Peyer's patch (tissue), 4 donors: ENCODE data around the gene MYO3A. TPM values are rescaled to one million over a fixed set of nuclear protein-coding genes. Genes with fewer than 3 reads are reported as not detected.

Experiments used
- DNase-seq, 3 donors: peaks; one replicate each; pipeline ENCODE4 v3.0.0-alpha.2; 2017 to 2019
- H3K27ac ChIP-seq, 4 donors: fragments of 200-600 bp; sonication (generic); one replicate each; pipeline ENCODE4 v1.5.1; 2016 to 2019
- H3K27me3 ChIP-seq, 2 donors: fragments of 200-600 bp; sonication (generic); one replicate each; pipeline ENCODE4 v1.5.1; 2019
- H3K36me3 ChIP-seq, 3 donors: fragments of 200-600 bp; sonication (generic); one replicate each; pipeline ENCODE4 v1.5.1; 2016 to 2019
- H3K4me1 ChIP-seq, 4 donors: fragments of 200-600 bp; sonication (generic); one replicate each; pipeline ENCODE4 v1.5.1; 2016 to 2019
- H3K4me3 ChIP-seq, 4 donors: fragments of 200-600 bp; sonication (generic); 1 replicate in 3 of 4; 2 replicates in 1 of 4; pipeline ENCODE4 v1.5.1; 2016 to 2019; ENCODE audit warnings: mild to moderate bottlenecking in 1 of 4
- H3K9me3 ChIP-seq, 4 donors: fragments of 200-600 bp; sonication (generic); one replicate each; pipeline ENCODE4 v1.5.1; 2016 to 2019; ENCODE audit warnings: mild to moderate bottlenecking in 1 of 4
- POLR2A ChIP-seq, 2 donors: fragments of 450-650 bp; IDR thresholded peaks; one replicate each; pipeline ENCODE4 v1.5.1; 2017; ENCODE audit warnings: antibody characterized with exemption in 2 of 2, mild to moderate bottlenecking in 2 of 2, moderate library complexity in 2 of 2
- total RNA-seq, 4 donors: library from RNA; depleted of rRNA; stranded (reverse); fragments of >200 nt; gene quantifications; one replicate each; pipeline ENCODE4 v1.1.0, GENCODE V29; 2016
- TF ChIP-seq, protein P1 (sequence below), 6 experiments: fragments of 450-650 bp in 4 of 6; fragments of 200-600 bp in 2 of 6; sonication (generic) in 1 of 6; IDR thresholded peaks; one replicate each; pipeline ENCODE4 v1.5.1; 2017 to 2019; ENCODE audit warnings: antibody characterized with exemption in 6 of 6, mild to moderate bottlenecking in 3 of 6, moderate library complexity in 1 of 6

The MYO3A gene
- total RNA-seq, 4 donors from 2014 or later: 0.13 to 1.7 TPM; not detected in 2

DNA sequence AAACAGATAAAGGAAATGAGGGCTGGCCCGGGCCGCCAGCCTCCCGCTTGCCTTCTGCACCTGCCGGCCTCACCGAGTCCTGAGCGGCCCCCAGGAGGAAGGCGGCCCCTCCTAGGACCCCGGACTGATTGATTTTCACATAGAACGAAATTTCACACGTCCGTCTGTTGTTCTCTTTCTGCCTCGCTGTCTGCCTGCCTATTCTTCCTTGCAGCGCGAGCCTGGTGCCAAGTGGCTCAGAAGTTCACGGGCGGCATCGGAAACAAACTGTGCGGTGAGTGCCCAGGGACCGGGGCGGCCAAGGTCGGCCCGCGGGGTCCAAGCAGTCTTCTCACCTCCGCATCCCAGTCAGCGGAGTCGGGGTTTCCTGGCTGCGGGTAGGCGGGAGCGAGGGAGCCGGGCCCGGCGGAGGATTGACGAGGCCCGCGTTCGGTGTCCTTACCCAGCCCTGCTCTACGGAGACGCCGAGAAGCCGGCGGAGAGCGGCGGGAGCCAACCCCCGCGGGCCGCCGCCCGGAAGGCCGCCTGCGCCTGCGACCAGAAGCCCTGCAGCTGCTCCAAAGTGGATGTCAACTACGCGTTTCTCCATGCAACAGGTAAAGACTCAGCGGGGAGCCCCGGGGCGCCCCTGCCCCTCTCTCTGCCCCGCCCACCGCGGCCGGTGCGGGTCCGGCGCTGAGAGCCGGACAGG is 283.5 kb downstream of the MYO3A start:
- TF ChIP-seq, protein P1, sequence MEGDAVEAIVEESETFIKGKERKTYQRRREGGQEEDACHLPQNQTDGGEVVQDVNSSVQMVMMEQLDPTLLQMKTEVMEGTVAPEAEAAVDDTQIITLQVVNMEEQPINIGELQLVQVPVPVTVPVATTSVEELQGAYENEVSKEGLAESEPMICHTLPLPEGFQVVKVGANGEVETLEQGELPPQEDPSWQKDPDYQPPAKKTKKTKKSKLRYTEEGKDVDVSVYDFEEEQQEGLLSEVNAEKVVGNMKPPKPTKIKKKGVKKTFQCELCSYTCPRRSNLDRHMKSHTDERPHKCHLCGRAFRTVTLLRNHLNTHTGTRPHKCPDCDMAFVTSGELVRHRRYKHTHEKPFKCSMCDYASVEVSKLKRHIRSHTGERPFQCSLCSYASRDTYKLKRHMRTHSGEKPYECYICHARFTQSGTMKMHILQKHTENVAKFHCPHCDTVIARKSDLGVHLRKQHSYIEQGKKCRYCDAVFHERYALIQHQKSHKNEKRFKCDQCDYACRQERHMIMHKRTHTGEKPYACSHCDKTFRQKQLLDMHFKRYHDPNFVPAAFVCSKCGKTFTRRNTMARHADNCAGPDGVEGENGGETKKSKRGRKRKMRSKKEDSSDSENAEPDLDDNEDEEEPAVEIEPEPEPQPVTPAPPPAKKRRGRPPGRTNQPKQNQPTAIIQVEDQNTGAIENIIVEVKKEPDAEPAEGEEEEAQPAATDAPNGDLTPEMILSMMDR (IDR thresholded peaks at IDR 0.05): no peak
- no peak for TF ChIP-seq POLR2A (IDR thresholded peaks at IDR 0.05)
- no peaks in the 10 kb centered on the region for H3K36me3 ChIP-seq
- peaks cover 0 to 45% of the 10 kb centered on the region in 2 donors for H3K27me3 ChIP-seq
- DNase-seq: no peak
- peaks cover 0 to 5% (median 0%) of the 10 kb centered on the region in 4 donors for H3K9me3 ChIP-seq
- H3K4me1 ChIP-seq: peaks cover 0 to 13% (median 6%) of the 10 kb centered on the region in 4 donors
- H3K27ac ChIP-seq: no peak overlapping the region
- H3K4me3 ChIP-seq: no peak overlapping the region

DNA sequence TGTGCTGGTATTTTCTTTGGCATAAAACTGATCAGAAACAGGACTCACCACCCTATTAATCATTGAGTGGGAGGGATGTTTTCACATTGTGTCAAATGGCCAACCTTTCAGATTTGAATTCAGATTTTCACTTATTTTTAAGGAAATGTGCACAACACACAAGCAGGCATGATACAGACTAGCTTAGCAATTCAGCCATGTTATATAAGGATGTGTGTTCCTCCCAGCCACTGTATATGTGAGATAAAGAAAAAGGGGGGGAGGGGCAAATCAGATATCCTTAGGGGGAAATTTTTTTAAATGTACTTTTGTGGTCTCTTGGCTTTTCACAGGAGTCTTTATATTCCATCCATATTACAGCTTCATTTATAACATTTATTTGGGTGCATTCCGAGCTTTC is 285.6 kb downstream of the MYO3A start:
- H3K9me3 ChIP-seq: peaks cover 0 to 5% (median 0%) of the 10 kb centered on the region in 4 donors
- H3K4me1 ChIP-seq: peaks cover 0 to 13% (median 6%) of the 10 kb centered on the region in 4 donors
- H3K4me3 ChIP-seq: no peak overlapping the region
- H3K27ac ChIP-seq: no peak overlapping the region
- no peak for TF ChIP-seq POLR2A (IDR thresholded peaks at IDR 0.05)
- TF ChIP-seq, protein P1 (IDR thresholded peaks at IDR 0.05): no peak
- DNase-seq: no peak
- peaks cover 0 to 42% of the 10 kb centered on the region in 2 donors for H3K27me3 ChIP-seq
- H3K36me3 ChIP-seq: no peaks in the 10 kb centered on the region

DNA sequence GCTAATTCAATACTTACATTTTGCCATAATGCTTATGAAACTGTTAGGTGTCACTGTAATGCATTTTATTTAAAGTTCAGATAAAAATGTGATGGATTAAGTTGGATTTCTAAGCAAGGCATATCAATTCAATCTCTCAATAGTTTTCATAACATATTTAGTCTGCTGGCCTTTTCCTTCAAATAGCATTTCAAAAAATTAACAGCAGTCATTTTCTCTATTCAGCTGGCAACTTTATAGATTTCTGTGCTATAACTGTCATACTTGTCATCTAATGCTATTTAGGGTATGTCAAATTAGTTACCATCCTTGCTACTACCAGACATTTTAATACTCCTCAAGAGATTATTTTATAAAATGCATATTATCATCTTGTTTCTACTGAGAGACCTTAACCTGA is 286.9 kb downstream of the MYO3A start:
- Histone ChIP-seq H3K4me1 (peaks cover 0 to 12% (median 4%) of the 10 kb centered on the region in 4 donors), H3K27ac (no peak overlapping the region), H3K36me3 (no peaks in the 10 kb centered on the region), H3K9me3 (peaks cover 0 to 5% (median 0%) of the 10 kb centered on the region in 4 donors), H3K4me3 (no peak overlapping the region), H3K27me3 (peaks cover 0 to 38% of the 10 kb centered on the region in 2 donors)
- TF ChIP-seq, protein P1 (IDR thresholded peaks at IDR 0.05): no peak
- no peak for TF ChIP-seq POLR2A (IDR thresholded peaks at IDR 0.05)
- DNase-seq: no peak

DNA sequence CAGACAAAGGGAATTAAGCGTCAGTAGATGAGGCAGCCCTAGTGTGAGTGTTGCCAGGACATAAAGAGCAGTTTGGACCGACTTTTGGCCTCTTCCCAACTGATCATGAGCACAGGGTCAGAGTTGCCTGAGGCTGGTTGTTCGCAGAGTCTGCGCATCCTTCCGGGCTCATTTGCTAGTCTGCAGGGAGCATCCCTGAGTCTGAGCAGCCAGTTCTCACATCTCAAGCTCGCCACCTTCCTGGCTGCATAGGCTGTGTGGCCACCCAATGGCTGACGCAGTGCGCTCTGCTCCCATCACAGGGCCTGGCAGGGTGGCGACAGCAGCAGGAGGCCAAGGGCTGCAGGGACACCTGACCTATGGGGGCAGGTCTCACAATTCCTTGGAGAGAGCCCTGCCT is 287.5 kb downstream of the MYO3A start:
- TF ChIP-seq, protein P1 (IDR thresholded peaks at IDR 0.05): no peak
- TF ChIP-seq POLR2A (IDR thresholded peaks at IDR 0.05): no peak
- H3K4me3 ChIP-seq: no peak overlapping the region
- no peaks in the 10 kb centered on the region for H3K9me3 ChIP-seq
- peaks cover 0 to 33% of the 10 kb centered on the region in 2 donors for H3K27me3 ChIP-seq
- H3K27ac ChIP-seq: no peak overlapping the region
- H3K36me3 ChIP-seq: no peaks in the 10 kb centered on the region
- peaks cover 0 to 11% (median under 1%) of the 10 kb centered on the region in 4 donors for H3K4me1 ChIP-seq
- DNase-seq: no peak

DNA sequence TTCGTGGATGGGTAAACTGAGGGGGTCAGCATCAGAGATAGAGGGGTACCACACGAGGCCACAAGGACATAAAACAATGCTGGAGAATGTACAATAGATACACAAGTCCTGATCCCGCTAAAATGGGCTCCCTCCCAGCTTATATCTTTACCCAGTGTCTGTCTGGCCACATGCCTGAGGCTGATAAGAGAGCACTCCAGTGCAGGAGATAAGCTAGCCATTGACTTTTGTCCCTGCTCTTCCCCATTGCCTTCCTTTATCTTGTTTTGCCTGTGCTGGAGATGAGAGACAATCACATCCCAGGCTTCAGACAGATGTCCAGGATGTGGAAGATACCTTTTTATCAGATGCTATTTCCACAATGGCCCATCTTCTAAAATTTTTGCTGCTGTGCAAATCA is 288.5 kb downstream of the MYO3A start:
- Histone ChIP-seq H3K27me3 (peaks cover 0 to 23% of the 10 kb centered on the region in 2 donors), H3K4me1 (peaks cover 0 to 6% (median 0%) of the 10 kb centered on the region in 4 donors), H3K9me3 (no peaks in the 10 kb centered on the region), H3K36me3 (no peaks in the 10 kb centered on the region), H3K4me3 (no peak overlapping the region), H3K27ac (no peak overlapping the region)
- DNase-seq: no peak
- TF ChIP-seq, protein P1 (IDR thresholded peaks at IDR 0.05): no peak
- TF ChIP-seq POLR2A (IDR thresholded peaks at IDR 0.05): no peak
